Adrenal gland (tissue), 12 donors: ENCODE data around the gene SLC35D3. TPM values are rescaled to one million over a fixed set of nuclear protein-coding genes. Genes with fewer than 3 reads are reported as not detected.
"Not testable (repeated sequence)": the region's sequence is repeated elsewhere in the genome, so short reads cannot be mapped to it uniquely, and the experiment has no call there.

ENCODE experiments used
- DNase-seq, 7 donors: peaks; one replicate each; pipeline ENCODE4 v3.0.0-alpha.2; 2019 to 2020
- H3K27ac ChIP-seq, 5 donors: fragments of 200-600 bp; sonication (generic) in 4 of 5; 1 replicate in 3 of 5; 2 replicates in 2 of 5; pipeline versions ENCODE4 v1.5.1 to v1.8.0; 2016 to 2020; ENCODE audit warnings: mild to moderate bottlenecking in 1 of 5
- H3K27me3 ChIP-seq: fragments of 200-600 bp; 2 replicates; pipeline ENCODE4 v1.8.0; 2021
- H3K36me3 ChIP-seq, 2 donors: fragments of 200-600 bp; replicated peaks in 1 of 2; 1 replicate in 1 of 2; 2 replicates in 1 of 2; pipeline versions ENCODE4 v1.5.1 to v1.8.0; 2018 to 2022
- H3K4me1 ChIP-seq, 2 donors: fragments of 200-600 bp; replicated peaks in 1 of 2; 1 replicate in 1 of 2; 2 replicates in 1 of 2; pipeline versions ENCODE4 v1.5.1 to v1.8.0; 2018 to 2021
- H3K4me3 ChIP-seq, 4 donors: fragments of 200-600 bp; sonication (generic) in 3 of 4; one replicate each; pipeline ENCODE4 v1.5.1; 2016 to 2018
- H3K9me3 ChIP-seq, 3 donors: fragments of 200-600 bp; sonication (generic) in 1 of 3; replicated peaks in 1 of 3; 1 replicate in 2 of 3; 2 replicates in 1 of 3; pipeline versions ENCODE4 v1.5.1 to v1.8.0; 2016 to 2021
- POLR2A ChIP-seq, 2 donors: fragments of 450-650 bp; IDR thresholded peaks; one replicate each; pipeline ENCODE4 v1.6.1; 2017; ENCODE audit warnings: antibody characterized with exemption in 2 of 2, mild to moderate bottlenecking in 2 of 2, moderate library complexity in 1 of 2
- WGBS, 4 donors: extraction: QIAGEN DNeasy Blood & Tissue Kit in 2 of 4; methylation state at CpG; one replicate each; pipeline versions ENCODE4 v1.1.5 to v1.1.7; 2013 to 2017; 5-methylcytosine and 5-hydroxymethylcytosine counted together
- intact Hi-C, 2 donors: fragments of 100-400 bp; cut with DNase I; formaldehyde crosslinking; loops; one replicate each; pipeline versions ENCODE4 v1.14.1 to v1.15.0; 2022 to 2023
- polyA plus RNA-seq, 3 donors: library from polyadenylated mRNA; stranded (reverse); fragments of 200-250 nt in 2 of 3; fragments of 350-450 nt in 1 of 3; fragmentation: Illumina TruSeq in 1 of 3; extraction: RNeasy Lipid Tissue Mini Kit (QIAGEN cat#74804) in 1 of 3; gene quantifications; one replicate each; pipeline ENCODE4 v1.2.3, GENCODE V29; 2013 to 2014
- total RNA-seq, 9 donors: library from RNA; depleted of rRNA in 4 of 9; stranded (reverse); fragments of >200 nt in 4 of 9; fragments of 120-200 nt in 1 of 9; fragmentation: NEBNext Ultra II Directional in 1 of 9; extraction: Animal tissue kit (Norgen Biotek cat#: 25700) in 1 of 9; gene quantifications; one replicate each; pipeline versions ENCODE4 v1.1.0 to v1.2.4, GENCODE V29; 2013 to 2023
- TF ChIP-seq, protein P1 (sequence below), 6 experiments: fragments of 450-650 bp in 4 of 6; fragments of 200-600 bp in 2 of 6; sonication (generic) in 1 of 6; IDR thresholded peaks; 1 replicate in 5 of 6; 2 replicates in 1 of 6; pipeline versions ENCODE4 v1.5.1 to v1.8.0; 2016 to 2021; ENCODE audit warnings: antibody characterized with exemption in 6 of 6, mild to moderate bottlenecking in 2 of 6, moderate library complexity in 1 of 6
- donor health status: healthy with polysubstance abuse.
- donor health status: Bipolar disorder and iron deficiency.
- donor health status: DM: yes; HTN: yes; CAD: no.
- donor health status: DM: no; HTN: no; CAD: no.
- donor health status: DM: no; HTN: no; CAD: no.
- donor health status: DM: yes; HTN: yes; CAD: no.

Gene SLC35D3
- total and polyA plus RNA-seq, 12 donors = 0.06 to 4.8 (median 0.55) TPM; not detected in 4

DNA sequence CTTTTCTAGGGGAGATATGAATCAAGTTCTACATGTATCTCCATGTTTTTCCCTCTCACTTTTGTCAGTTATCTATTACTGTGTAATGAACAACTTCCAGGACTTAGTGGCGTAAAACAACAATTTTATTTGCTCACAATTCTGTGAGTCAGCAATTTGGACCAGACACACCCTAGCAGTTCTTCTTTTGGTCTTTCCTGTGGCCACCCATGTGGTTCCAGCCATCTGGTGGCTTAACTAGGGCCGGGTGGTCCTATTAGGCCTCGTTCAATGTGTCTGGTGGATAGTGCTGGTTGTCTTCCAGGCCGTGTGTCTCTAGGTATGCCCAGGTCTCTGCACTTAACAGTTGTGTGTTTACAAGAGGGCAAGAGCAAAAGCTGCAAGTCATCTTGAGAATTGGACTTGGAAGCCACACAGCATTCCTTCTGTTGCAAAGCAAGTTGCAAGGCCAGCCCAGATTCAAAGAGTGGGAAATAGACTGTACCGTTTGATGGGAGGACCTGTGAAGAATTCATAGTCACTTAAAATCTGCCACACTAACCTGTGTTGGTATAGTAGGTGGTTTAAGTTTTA, 20.8 kb upstream of the SLC35D3 start:
- DNase-seq = no peak
- no peaks in the 10 kb centered on the region for H3K9me3 ChIP-seq
- no peaks in the 10 kb centered on the region for H3K4me1 ChIP-seq
- no peaks in the 10 kb centered on the region for H3K27me3 ChIP-seq
- TF ChIP-seq, protein P1, sequence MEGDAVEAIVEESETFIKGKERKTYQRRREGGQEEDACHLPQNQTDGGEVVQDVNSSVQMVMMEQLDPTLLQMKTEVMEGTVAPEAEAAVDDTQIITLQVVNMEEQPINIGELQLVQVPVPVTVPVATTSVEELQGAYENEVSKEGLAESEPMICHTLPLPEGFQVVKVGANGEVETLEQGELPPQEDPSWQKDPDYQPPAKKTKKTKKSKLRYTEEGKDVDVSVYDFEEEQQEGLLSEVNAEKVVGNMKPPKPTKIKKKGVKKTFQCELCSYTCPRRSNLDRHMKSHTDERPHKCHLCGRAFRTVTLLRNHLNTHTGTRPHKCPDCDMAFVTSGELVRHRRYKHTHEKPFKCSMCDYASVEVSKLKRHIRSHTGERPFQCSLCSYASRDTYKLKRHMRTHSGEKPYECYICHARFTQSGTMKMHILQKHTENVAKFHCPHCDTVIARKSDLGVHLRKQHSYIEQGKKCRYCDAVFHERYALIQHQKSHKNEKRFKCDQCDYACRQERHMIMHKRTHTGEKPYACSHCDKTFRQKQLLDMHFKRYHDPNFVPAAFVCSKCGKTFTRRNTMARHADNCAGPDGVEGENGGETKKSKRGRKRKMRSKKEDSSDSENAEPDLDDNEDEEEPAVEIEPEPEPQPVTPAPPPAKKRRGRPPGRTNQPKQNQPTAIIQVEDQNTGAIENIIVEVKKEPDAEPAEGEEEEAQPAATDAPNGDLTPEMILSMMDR (IDR thresholded peaks at IDR 0.05) = no peak
- no peak for TF ChIP-seq POLR2A (IDR thresholded peaks at IDR 0.05)
- intact Hi-C loops = no loop called here
- 86 to 98% (median 90%) methylated on average over 5 of the region's 5 CpGs for WGBS, 4 donors
- no peak overlapping the region for H3K4me3 ChIP-seq
- no peak overlapping the region for H3K27ac ChIP-seq
- H3K36me3 ChIP-seq = no peaks in the 10 kb centered on the region

DNA sequence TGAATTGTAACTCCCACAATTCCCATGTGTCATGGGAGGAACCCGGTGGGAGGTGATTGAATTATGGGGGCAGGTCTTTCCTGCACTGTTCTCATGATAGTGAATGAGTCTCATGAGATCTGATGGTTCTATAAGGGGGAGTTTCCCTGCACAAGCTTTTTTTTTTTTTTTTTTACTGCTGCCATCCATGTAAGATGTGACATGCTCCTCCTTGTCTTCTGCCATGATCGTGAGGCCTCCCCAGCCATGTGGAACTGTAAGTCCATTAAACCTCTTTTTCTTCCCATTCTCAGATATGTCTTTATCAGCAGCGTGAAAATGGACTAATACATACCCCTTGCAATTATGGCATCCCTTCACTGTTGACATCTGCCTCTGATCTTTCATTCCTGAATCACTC, 17.6 kb upstream of the SLC35D3 start:
- intact Hi-C loops = not testable (repeated sequence)

DNA sequence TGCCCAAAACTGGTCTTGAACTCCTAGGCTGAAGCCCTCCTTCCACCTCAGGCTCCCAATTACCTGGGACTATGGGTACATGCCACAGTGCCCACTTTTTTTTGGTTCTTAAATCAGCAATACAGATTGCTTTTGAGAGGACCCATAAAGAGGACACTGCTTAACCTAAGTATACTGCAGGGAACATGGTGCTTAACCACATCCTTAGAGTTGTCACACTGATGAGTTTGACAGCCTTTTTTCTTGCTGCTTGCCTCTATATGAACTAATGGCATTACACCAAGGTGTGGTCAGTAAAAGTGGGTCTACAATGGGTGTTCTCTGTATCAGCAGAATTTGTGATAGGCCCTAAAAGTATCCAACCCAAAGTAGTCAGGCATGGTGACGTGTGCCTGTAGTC, 7.2 kb upstream of the SLC35D3 start:
- Histone ChIP-seq H3K4me1 (peaks cover 0 to 2% of the 10 kb centered on the region in 2 donors), H3K27ac (no peak overlapping the region), H3K9me3 (no peaks in the 10 kb centered on the region), H3K27me3 (no peaks in the 10 kb centered on the region), H3K36me3 (no peaks in the 10 kb centered on the region), H3K4me3 (no peak overlapping the region)
- intact Hi-C loops = no loop called here
- DNase-seq = no peak
- WGBS, 4 donors = 92 to 100% (median 99%) methylated on average over 1 of the region's 1 CpG
- TF ChIP-seq, protein P1 (IDR thresholded peaks at IDR 0.05) = no peak
- TF ChIP-seq POLR2A (IDR thresholded peaks at IDR 0.05) = no peak

More for the DNA sequence above, 17.6 kb upstream of the SLC35D3 start:
- H3K4me3 ChIP-seq, H3K27ac ChIP-seq, H3K9me3 ChIP-seq, H3K4me1 ChIP-seq, H3K36me3 ChIP-seq, H3K27me3 ChIP-seq, DNase-seq: not testable (repeated sequence)
- WGBS, 4 donors = 95 to 99% (median 96%) methylated on average over 3 of the region's 3 CpGs

DNA sequence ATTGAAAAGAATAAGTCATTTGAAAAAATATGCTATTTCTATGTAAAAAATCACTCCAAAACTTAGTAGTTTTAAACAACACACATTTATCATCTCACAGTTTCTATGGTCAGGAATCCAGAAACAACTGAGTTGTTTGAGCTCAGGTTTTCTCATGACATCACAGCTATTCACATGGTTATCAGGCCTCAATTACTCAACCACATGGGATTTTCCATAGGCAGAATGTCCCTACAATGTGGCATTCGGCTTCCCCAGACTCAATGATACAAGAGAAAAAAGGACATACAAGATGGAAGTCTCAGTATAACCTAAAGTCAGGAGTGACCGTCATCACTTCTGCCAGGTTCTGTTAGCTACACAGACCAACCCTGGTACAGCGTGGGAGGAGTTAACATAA, 3.4 kb upstream of the SLC35D3 start:
- intact Hi-C loops = no loop called here
- Histone ChIP-seq H3K27me3 (peaks cover 23% of the 10 kb centered on the region), H3K9me3 (no peaks in the 10 kb centered on the region), H3K27ac (no peak overlapping the region), H3K4me3 (no peak overlapping the region), H3K36me3 (no peaks in the 10 kb centered on the region), H3K4me1 (peaks cover 24 to 30% of the 10 kb centered on the region in 2 donors)
- DNase-seq = no peak
- WGBS, 4 donors = 83 to 90% (median 88%) methylated on average over 3 of the region's 3 CpGs
- TF ChIP-seq, protein P1 (IDR thresholded peaks at IDR 0.05) = no peak
- no peak for TF ChIP-seq POLR2A (IDR thresholded peaks at IDR 0.05)

DNA sequence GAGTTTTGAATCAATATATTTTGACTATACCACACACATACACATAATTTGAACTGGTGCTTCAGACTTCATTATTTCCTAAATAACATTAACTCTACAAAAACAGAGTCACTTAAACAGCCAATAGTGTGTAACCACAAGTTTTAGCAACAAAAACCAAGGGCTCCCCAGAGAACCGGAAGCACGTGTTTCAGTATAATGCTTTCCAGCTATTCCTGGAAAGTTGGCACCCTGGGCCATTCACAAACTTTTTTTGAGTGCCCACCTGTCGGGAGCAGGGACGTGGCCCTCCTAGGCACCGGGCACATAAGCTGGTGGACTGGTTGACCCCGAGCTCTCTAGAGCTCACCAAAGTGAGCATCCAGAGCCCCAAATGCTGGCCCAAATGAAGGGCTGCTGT, 1.9 kb upstream of the SLC35D3 start:
- H3K36me3 ChIP-seq = no peaks in the 10 kb centered on the region
- no peak overlapping the region for H3K27ac ChIP-seq
- WGBS, 4 donors = 46 to 59% (median 53%) methylated on average over 5 to 6 of the region's 6 CpGs
- no peaks in the 10 kb centered on the region for H3K9me3 ChIP-seq
- no peak overlapping the region for H3K4me3 ChIP-seq
- DNase-seq = no peak
- peaks cover 24 to 30% of the 10 kb centered on the region in 2 donors for H3K4me1 ChIP-seq
- intact Hi-C loops = no loop called here
- H3K27me3 ChIP-seq = peaks cover 23% of the 10 kb centered on the region
- TF ChIP-seq, protein P1 (IDR thresholded peaks at IDR 0.05) = no peak
- no peak for TF ChIP-seq POLR2A (IDR thresholded peaks at IDR 0.05)
